ENCODE data around the gene ISOC2.
"Not testable (repeated sequence)": the region's sequence is repeated elsewhere in the genome, so short reads cannot be mapped to it uniquely, and the experiment has no call there.

Gene ISOC2

DNA sequence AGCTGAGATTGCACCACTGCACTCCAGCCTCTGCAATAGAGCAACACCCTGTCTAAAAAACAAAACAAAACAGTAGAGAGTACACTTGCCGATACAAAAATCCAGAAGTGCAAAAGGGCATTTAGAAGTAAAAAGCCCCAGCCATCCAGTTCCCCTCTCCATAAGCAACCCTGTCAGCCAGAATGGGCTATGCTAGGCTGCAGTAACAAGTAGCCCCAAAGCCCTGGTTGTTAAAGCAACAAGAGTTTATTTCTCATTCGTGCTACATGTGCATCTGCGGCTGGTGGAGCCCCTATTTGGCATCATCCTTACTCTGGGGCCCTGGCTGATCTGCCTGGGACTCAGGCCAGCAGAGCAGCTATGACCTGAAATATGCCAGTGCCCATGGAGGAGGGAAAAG, 36.9 kb downstream of the ISOC2 start:
- no peak for DNase-seq
- no peak for TF ChIP-seq CTCF (IDR thresholded peaks at IDR 0.05; ENCODE audit: low read depth, low read length)
- H3K36me3 ChIP-seq: no peaks in the 10 kb centered on the region
- no peak overlapping the region for H3K27ac ChIP-seq
- H3K9me3 ChIP-seq (ENCODE audit: severe bottlenecking): no peaks in the 10 kb centered on the region
- H3K4me3 ChIP-seq (ENCODE audit: low read depth, low read length): no peak overlapping the region
- H3K27me3 ChIP-seq (ENCODE audit: insufficient read depth, low read depth, severe bottlenecking): no peaks in the 10 kb centered on the region

GRCh38 chr19:55423225-55424005, 38.0 kb downstream of the ISOC2 start:
- no peak for TF ChIP-seq CTCF (IDR thresholded peaks at IDR 0.05; ENCODE audit: low read depth, low read length)
- Histone ChIP-seq H3K27ac (no peak overlapping the region), H3K9me3 (ENCODE audit: severe bottlenecking) (no peaks in the 10 kb centered on the region), H3K36me3 (no peaks in the 10 kb centered on the region), H3K4me3 (ENCODE audit: low read depth, low read length) (no peak overlapping the region), H3K27me3 (ENCODE audit: insufficient read depth, low read depth, severe bottlenecking) (no peaks in the 10 kb centered on the region)
- no peak for DNase-seq

DNA sequence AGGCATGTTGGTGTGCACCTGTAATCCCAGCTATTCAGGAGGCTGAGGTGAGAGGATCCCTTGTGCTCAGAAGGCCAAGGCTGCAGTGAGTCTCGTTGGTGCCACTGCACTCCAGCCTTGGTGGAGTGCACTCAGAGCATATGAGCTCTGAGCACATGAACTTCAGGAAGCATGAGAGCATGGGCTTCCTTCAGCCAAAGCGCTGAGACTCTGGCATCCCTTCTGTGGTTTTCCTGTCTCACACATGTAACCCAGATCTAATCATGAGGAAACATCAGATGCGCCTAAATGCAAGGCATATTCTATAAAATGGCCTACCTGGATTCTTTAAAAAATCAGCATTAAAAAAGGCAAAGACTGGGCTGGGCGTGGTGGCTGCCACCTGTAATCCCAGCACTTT, 40.2 kb downstream of the ISOC2 start:
- H3K9me3 ChIP-seq (ENCODE audit: severe bottlenecking); H3K4me3 ChIP-seq (ENCODE audit: low read depth, low read length); H3K27ac ChIP-seq; DNase-seq; H3K27me3 ChIP-seq (ENCODE audit: insufficient read depth, low read depth, severe bottlenecking); H3K36me3 ChIP-seq: not testable (repeated sequence)

GRCh38 chr19:55419624-55420236, 41.7 kb downstream of the ISOC2 start:
- Histone ChIP-seq H3K4me3 (ENCODE audit: low read depth, low read length) (no peak overlapping the region), H3K9me3 (ENCODE audit: severe bottlenecking) (no peaks in the 10 kb centered on the region), H3K27me3 (ENCODE audit: insufficient read depth, low read depth, severe bottlenecking) (no peaks in the 10 kb centered on the region), H3K27ac (no peak overlapping the region), H3K36me3 (no peaks in the 10 kb centered on the region)
- DNase-seq: no peak
- TF ChIP-seq CTCF (IDR thresholded peaks at IDR 0.05; ENCODE audit: low read depth, low read length): no peak

DNA sequence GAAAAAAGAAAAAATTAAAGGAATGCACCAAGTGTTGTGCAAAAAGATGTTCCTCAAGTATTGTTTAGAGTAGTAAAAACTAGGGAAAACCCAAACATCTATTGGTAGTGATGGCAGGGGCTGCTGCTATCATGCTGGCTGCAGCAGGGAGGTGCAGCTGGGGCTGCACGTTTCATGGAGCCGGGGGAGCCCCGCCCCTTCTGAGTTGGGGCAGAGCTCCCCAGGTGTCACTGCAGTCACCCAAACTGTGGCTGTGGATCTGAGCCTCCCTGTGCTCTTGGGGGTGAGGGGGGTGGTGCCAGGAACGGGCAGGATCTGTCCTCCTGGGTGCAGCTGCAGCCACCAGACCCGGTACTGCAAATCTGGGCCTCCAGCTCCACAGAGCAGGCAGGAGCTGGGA, 42.3 kb downstream of the ISOC2 start:
- no peak for TF ChIP-seq CTCF (IDR thresholded peaks at IDR 0.05; ENCODE audit: low read depth, low read length)
- no peak overlapping the region for H3K27ac ChIP-seq
- H3K36me3 ChIP-seq: no peaks in the 10 kb centered on the region
- H3K9me3 ChIP-seq (ENCODE audit: severe bottlenecking): no peaks in the 10 kb centered on the region
- H3K27me3 ChIP-seq (ENCODE audit: insufficient read depth, low read depth, severe bottlenecking): no peaks in the 10 kb centered on the region
- no peak for DNase-seq
- H3K4me3 ChIP-seq (ENCODE audit: low read depth, low read length): no peak overlapping the region

- peak; percentile 53 for TF ChIP-seq CTCF (IDR thresholded peaks at IDR 0.05; ENCODE audit: low read depth, low read length)
- no peaks in the 10 kb centered on the region for H3K9me3 ChIP-seq (ENCODE audit: severe bottlenecking)
- no peaks in the 10 kb centered on the region for H3K27me3 ChIP-seq (ENCODE audit: insufficient read depth, low read depth, severe bottlenecking)
- H3K4me3 ChIP-seq (ENCODE audit: low read depth, low read length): no peak overlapping the region
- no peak overlapping the region for H3K27ac ChIP-seq
- DNase-seq: peak; percentile 75
- no peaks in the 10 kb centered on the region for H3K36me3 ChIP-seq
These were observed 43.3 kb downstream of the ISOC2 start for GRCh38 chr19:55418185-55418584.
